ENCODE data around the gene CHI3L1.

- no peak for TF ChIP-seq POLR2AphosphoS5 (IDR thresholded peaks at IDR 0.05)
- no peak for TF ChIP-seq CTCF (IDR thresholded peaks at IDR 0.05)
- no peak for TF ChIP-seq POLR2A (IDR thresholded peaks at IDR 0.05)
Measured at GRCh38 chr1:203207751-203208150, 21.2 kb upstream of the CHI3L1 start.
